BLaER1 treated with 17β-estradiol and CSF1 and Interleukin-3, amounts not matched to agents 10 nM and 100 nM (cell line): Measurements from ENCODE around the gene GPSM1.

Experiments used
- H3K27ac ChIP-seq, 11 experiments: shearing (Covaris generic); formaldehyde crosslinking; 2 replicates each; pipeline ENCODE4 v1.8.1; 2022
- H3K27me3 ChIP-seq, 11 experiments: shearing (Covaris generic); formaldehyde crosslinking; 2 replicates each; pipeline ENCODE4 v1.8.1; 2022
- H3K36me3 ChIP-seq, 11 experiments: shearing (Covaris generic); formaldehyde crosslinking; 2 replicates each; pipeline ENCODE4 v1.8.1; 2022
- H3K4me1 ChIP-seq, 10 experiments: shearing (Covaris generic); formaldehyde crosslinking; 2 replicates each; pipeline ENCODE4 v1.8.1; 2022
- H3K4me2 ChIP-seq, 11 experiments: shearing (Covaris generic); formaldehyde crosslinking; 2 replicates each; pipeline ENCODE4 v1.8.1; 2022
- H3K4me3 ChIP-seq, 10 experiments: shearing (Covaris generic); formaldehyde crosslinking; 2 replicates each; pipeline ENCODE4 v1.8.1; 2022
- H3K9ac ChIP-seq, 11 experiments: shearing (Covaris generic); formaldehyde crosslinking; 2 replicates each; pipeline ENCODE4 v1.8.1; 2022
- H3K9me3 ChIP-seq, 11 experiments: shearing (Covaris generic); formaldehyde crosslinking; replicated peaks in 1 of 11; 2 replicates each; pipeline ENCODE4 v1.8.1; 2022
- H4K20me1 ChIP-seq, 11 experiments: shearing (Covaris generic); formaldehyde crosslinking; 2 replicates each; pipeline ENCODE4 v1.8.1; 2022
- Cebpa-rat ChIP-seq, 11 experiments: shearing (Covaris generic); IDR thresholded peaks; 2 replicates each; pipeline ENCODE4 v1.8.1; 2022

The GPSM1 gene

DNA sequence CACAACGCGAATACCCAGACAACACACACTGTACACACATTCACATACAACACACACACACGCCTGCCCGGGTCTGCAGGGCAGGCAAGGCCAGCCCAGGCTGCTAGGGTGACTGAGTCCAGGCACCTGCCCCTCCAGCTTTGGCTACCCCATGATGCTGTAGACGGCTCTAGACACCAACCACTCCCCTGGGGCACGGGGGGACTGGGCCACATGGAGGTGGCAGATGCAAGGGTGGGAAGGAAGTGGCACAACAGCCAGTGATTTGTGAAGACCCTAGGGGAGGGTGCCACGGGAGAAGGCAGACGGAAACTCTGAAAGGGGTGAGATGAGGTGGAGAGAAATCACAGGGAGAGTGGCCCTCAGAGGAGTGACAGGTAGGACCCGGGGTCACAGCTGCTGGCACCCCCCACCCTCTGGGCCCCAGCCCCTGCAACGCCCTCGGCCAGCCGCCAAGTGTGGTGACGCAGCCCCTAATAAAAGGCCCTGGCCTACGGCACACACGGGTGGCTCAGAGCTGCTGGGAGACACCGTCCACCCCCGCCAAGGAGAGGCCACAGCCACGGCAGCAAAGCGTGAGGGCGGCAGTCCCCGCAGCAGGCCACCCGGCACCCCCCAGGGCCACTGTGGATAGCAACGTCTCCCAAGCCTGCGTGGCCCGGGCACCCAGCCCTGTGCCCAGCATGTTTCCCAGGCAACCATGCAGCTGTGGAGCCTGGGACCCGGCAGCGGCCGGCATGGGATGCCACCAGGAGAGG is 16.9 kb upstream of the GPSM1 start:
- H3K9ac ChIP-seq, result peak overlapping the region in 9 of 11 experiments; percentile 40 to 81 (median 59); a peak in 15 of 22 replicates
- peaks cover 0 to 7% (median 0%) of the 10 kb centered on the region in 11 experiments; a peak in 2 of 22 replicates for H3K36me3 ChIP-seq
- TF ChIP-seq Cebpa-rat (IDR thresholded peaks at IDR 0.05), result peak in 4 of 11 experiments; percentile 43 to 87 (median 67); a peak in 6 of 22 replicates
- peak overlapping the region in 7 of 10 experiments; percentile 1 to 42 (median 20); a peak in 7 of 20 replicates for H3K4me3 ChIP-seq
- H3K4me2 ChIP-seq, result peak overlapping the region; percentile 54 to 98 (median 93)
- peak overlapping the region in 8 of 11 experiments; percentile 48 to 91 (median 78); a peak in 17 of 22 replicates for H3K27ac ChIP-seq
- H3K4me1 ChIP-seq, result peaks cover 57 to 90% (median 83%) of the 10 kb centered on the region in 10 experiments
- peaks cover 0 to 27% (median 12%) of the 10 kb centered on the region in 11 experiments; a peak in 12 of 22 replicates for H4K20me1 ChIP-seq
- peaks cover 12 to 16% (median 14%) of the 10 kb centered on the region in 11 experiments for H3K9me3 ChIP-seq
- peaks cover 0 to 45% (median 0%) of the 10 kb centered on the region in 11 experiments; a peak in 7 of 22 replicates for H3K27me3 ChIP-seq

DNA sequence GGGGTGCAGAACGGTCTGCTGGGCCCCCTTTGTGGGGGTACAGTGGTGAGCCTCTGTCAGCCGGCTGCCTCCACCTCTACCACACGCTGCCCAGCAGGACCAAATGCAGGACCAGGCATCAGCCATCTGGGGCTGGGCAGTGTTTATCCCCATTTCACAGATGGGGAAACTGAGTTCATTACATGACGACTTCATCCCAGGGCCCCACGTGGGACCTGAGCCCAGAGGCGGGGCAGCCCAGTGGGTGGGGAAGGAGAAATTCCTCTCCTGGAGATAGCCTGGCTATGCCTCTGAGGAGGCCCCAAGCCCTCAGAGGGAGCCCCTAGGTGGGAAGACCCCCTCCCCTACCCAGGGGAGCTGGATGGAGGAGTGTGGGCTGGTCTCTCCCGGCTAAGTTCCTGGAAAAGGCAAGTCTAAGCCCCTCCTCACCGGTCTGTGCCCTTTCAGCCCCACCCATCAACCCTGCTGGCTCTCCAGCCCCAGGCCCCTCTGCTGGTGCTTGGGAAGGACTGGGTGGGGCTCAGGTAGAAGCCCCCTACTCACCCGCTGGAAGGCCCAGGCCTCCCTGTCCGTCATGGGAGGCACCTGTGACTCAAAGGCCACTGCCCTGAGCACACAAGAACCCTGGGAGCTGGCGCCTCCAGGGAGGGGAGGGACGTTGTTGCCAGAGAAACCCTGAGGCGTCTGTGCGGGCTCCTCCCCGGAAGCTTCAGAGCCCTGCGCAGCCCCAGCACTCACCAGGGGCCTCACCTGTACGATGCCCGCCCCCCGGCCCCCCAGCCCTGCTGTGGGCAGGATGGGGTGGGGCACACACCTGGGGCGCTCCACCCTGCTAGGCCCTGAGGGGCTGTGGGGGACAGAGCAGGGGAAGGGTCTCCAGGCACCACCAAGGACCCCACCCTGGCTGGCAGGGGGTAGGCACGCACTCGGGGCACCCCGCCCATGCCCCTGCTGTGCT is 16.0 kb upstream of the GPSM1 start:
- Histone ChIP-seq H3K9me3 (peaks cover 18 to 25% (median 23%) of the 10 kb centered on the region in 11 experiments), H4K20me1 (peaks cover 0 to 18% (median 3%) of the 10 kb centered on the region in 11 experiments; a peak in 9 of 22 replicates), H3K27me3 (peaks cover 0 to 36% (median 0%) of the 10 kb centered on the region in 11 experiments; a peak in 7 of 22 replicates), H3K4me2 (peak overlapping the region; percentile 54 to 98 (median 93)), H3K36me3 (peaks cover 0 to 10% (median 0%) of the 10 kb centered on the region in 11 experiments; a peak in 2 of 22 replicates), H3K9ac (peak overlapping the region in 10 of 11 experiments; percentile 18 to 81 (median 56); a peak in 17 of 22 replicates), H3K4me3 (peak overlapping the region in 6 of 10 experiments; percentile 16 to 42 (median 21); a peak in 7 of 20 replicates), H3K4me1 (peaks cover 48 to 83% (median 75%) of the 10 kb centered on the region in 10 experiments), H3K27ac (peak overlapping the region in 8 of 11 experiments; percentile 48 to 91 (median 78); a peak in 17 of 22 replicates)
- TF ChIP-seq Cebpa-rat (IDR thresholded peaks at IDR 0.05), result no peak

DNA sequence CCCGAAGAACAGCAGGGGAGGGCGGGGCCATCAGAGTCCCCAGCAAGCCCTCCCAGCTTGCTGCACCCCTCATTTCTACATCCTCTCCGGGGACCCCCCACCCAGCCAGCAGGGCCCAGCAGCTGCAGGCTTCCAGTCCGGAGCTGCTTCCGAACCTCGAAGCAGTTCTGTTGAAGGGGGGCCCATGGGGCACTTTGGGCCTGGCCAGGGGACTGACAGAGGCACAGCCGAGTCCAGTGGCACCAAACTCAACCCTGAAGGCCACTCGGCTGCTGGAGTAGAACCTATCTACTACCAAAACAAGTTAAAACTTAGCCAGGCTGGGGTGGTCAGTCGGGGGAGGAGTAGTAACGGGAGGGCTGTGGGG is 15.3 kb upstream of the GPSM1 start:
- peaks cover 44 to 83% (median 74%) of the 10 kb centered on the region in 10 experiments for H3K4me1 ChIP-seq
- no peak for TF ChIP-seq Cebpa-rat (IDR thresholded peaks at IDR 0.05)

DNA sequence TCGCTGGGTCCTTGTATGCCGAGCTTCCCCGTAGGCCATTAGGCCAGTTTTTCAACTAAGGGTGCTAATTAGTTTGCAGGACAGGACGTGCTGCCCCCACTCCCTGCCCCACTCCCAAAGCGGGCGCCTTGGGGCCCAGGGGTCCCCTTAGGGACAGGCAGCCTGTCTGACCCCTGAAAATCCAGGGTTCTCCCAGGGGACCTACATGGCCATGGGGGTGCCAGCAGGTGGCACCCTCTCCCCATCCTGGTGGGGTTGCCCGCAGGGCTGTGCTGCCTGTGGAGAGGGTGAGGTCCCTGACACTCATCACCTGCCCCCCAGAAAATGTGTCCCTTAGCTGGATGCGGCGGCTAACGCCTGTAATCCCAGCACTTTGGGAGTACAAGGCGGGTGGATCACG is 14.9 kb upstream of the GPSM1 start:
- Histone ChIP-seq H3K36me3 (peaks cover 0 to 10% (median 0%) of the 10 kb centered on the region in 11 experiments; a peak in 2 of 22 replicates), H3K4me2 (peak overlapping the region in 9 of 11 experiments; percentile 77 to 98 (median 94); a peak in 18 of 22 replicates), H3K9ac (peak overlapping the region in 4 of 11 experiments; percentile 73 to 81 (median 78); a peak in 5 of 22 replicates), H4K20me1 (peaks cover 0 to 10% (median 0%) of the 10 kb centered on the region in 11 experiments; a peak in 2 of 22 replicates), H3K27ac (peak overlapping the region in 4 of 11 experiments; percentile 85 to 91 (median 88); a peak in 7 of 22 replicates), H3K9me3 (peaks cover 18 to 29% (median 26%) of the 10 kb centered on the region in 11 experiments), H3K4me3 (no peak overlapping the region), H3K4me1 (peaks cover 44 to 83% (median 74%) of the 10 kb centered on the region in 10 experiments), H3K27me3 (peaks cover 0 to 28% (median 0%) of the 10 kb centered on the region in 11 experiments; a peak in 4 of 22 replicates)
- TF ChIP-seq Cebpa-rat (IDR thresholded peaks at IDR 0.05), result no peak

More for the DNA sequence above, 15.3 kb upstream of the GPSM1 start:
- Histone ChIP-seq H3K27me3 (peaks cover 0 to 30% (median 0%) of the 10 kb centered on the region in 11 experiments; a peak in 5 of 22 replicates), H3K9me3 (peaks cover 18 to 29% (median 26%) of the 10 kb centered on the region in 11 experiments), H3K9ac (peak overlapping the region in 5 of 11 experiments; percentile 52 to 81 (median 77); a peak in 6 of 22 replicates), H4K20me1 (peaks cover 0 to 11% (median 0%) of the 10 kb centered on the region in 11 experiments; a peak in 3 of 22 replicates), H3K4me2 (peak overlapping the region; percentile 54 to 98 (median 93)), H3K36me3 (peaks cover 0 to 10% (median 0%) of the 10 kb centered on the region in 11 experiments; a peak in 2 of 22 replicates), H3K27ac (peak overlapping the region in 5 of 11 experiments; percentile 70 to 91 (median 86); a peak in 8 of 22 replicates), H3K4me3 (no peak overlapping the region; a peak in 1 of 20 replicates)

GRCh38 chr9:136313111-136314055 is 14.0 kb upstream of the GPSM1 start:
- H3K4me2 ChIP-seq, result peak overlapping the region in 7 of 11 experiments; percentile 11 to 98 (median 95); a peak in 14 of 22 replicates
- peaks cover 18 to 29% (median 26%) of the 10 kb centered on the region in 11 experiments for H3K9me3 ChIP-seq
- no peak for TF ChIP-seq Cebpa-rat (IDR thresholded peaks at IDR 0.05)
- no peak overlapping the region for H3K4me3 ChIP-seq
- peaks cover 0 to 10% (median 0%) of the 10 kb centered on the region in 11 experiments; a peak in 2 of 22 replicates for H4K20me1 ChIP-seq
- H3K4me1 ChIP-seq, result peaks cover 53 to 83% (median 74%) of the 10 kb centered on the region in 10 experiments
- peak overlapping the region in 2 of 11 experiments; percentile 12 to 24; a peak in 2 of 22 replicates for H3K9ac ChIP-seq
- H3K27ac ChIP-seq, result peak overlapping the region in 2 of 11 experiments; percentile 6 to 34; a peak in 3 of 22 replicates
- peaks cover 0 to 10% (median 0%) of the 10 kb centered on the region in 11 experiments; a peak in 2 of 22 replicates for H3K36me3 ChIP-seq
- peaks cover 0 to 35% (median 0%) of the 10 kb centered on the region in 11 experiments; a peak in 4 of 22 replicates for H3K27me3 ChIP-seq

DNA sequence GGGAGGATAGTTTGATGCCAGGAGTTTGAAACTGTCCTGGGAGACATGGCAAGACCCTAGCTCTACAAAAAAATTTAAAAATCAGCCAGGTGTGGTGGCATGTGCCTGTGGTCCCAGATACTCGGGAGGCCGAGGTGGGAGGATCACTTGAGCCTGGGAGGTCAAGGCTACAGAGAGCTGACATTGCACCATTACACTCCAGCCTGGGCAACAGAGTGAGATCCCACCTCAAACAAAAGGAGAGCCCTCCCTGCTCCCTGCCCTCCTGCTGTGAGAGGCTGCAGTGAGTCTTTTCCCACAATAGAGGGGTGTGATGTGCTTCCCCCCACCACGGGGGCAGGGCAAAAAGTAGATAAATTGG is 13.3 kb upstream of the GPSM1 start:
- TF ChIP-seq Cebpa-rat (IDR thresholded peaks at IDR 0.05), result no peak
- Histone ChIP-seq H3K4me2 (peak overlapping the region in 2 of 11 experiments; percentile 95 to 98; a peak in 3 of 22 replicates), H4K20me1 (peaks cover 0 to 9% (median 0%) of the 10 kb centered on the region in 11 experiments; a peak in 2 of 22 replicates), H3K27me3 (peaks cover 0 to 34% (median 0%) of the 10 kb centered on the region in 11 experiments; a peak in 4 of 22 replicates), H3K4me3 (no peak overlapping the region), H3K36me3 (peaks cover 0 to 10% (median 0%) of the 10 kb centered on the region in 11 experiments; a peak in 2 of 22 replicates), H3K4me1 (peaks cover 54 to 83% (median 74%) of the 10 kb centered on the region in 10 experiments), H3K9me3 (peaks cover 18 to 29% (median 26%) of the 10 kb centered on the region in 11 experiments), H3K9ac (no peak overlapping the region), H3K27ac (peak overlapping the region in 1 of 11 experiments; percentile 6; a peak in 1 of 22 replicates)
